Endometrial microvascular endothelial cells (primary cell): ENCODE measurements around the gene ZCCHC4. TPM values are rescaled to one million over a fixed set of nuclear protein-coding genes. Genes with fewer than 3 reads are reported as not detected.
"Not testable (repeated sequence)": the region's sequence is repeated elsewhere in the genome, so short reads cannot be mapped to it uniquely, and the experiment has no call there.

Source experiments
- in situ Hi-C: cut with HindIII; loops from 2 replicates; pipeline ENCODE4 v1.10.0; 2017; ENCODE audit warnings: low sequenced_read_pairs, low pct_unique_long_range_greater_than_20kb; ENCODE audit errors: inconsistent ontology term
- total RNA-seq: library from RNA; depleted of rRNA; stranded (reverse); fragments of >200 nt; gene quantifications from one replicate; pipeline ENCODE4 v1.2.3, GENCODE V29; 2015; ENCODE audit errors: inconsistent ontology term

ZCCHC4 gene
- total RNA-seq, 1 donor from 2014 or later: 9.2 TPM

- in situ Hi-C loops: no loop called here
These were observed 55.7 kb downstream of the ZCCHC4 start for GRCh38 chr4:25368315-25368714.

- in situ Hi-C loops: no loop called here
These were observed 57.7 kb downstream of the ZCCHC4 start for GRCh38 chr4:25370242-25370641.

GRCh38 chr4:25372549-25372948 lies 60.0 kb downstream of the ZCCHC4 start:
- in situ Hi-C loops: not testable (repeated sequence)

GRCh38 chr4:25376754-25377571 lies 64.4 kb downstream of the ZCCHC4 start, which contains the start of gene ANAPC4:
Gene ANAPC4 (plus strand): TSS chr4:25377263. CDS start chr4:25377428, 165 bp downstream.
- in situ Hi-C loops: no loop called here

GRCh38 chr4:25377572-25378436 lies 65.2 kb downstream of the ZCCHC4 start:
- in situ Hi-C loops: no loop called here

- in situ Hi-C loops: no loop called here
These were observed 65.8 kb downstream of the ZCCHC4 start for GRCh38 chr4:25378437-25378743.

- in situ Hi-C loops: no loop called here
These were observed 67.0 kb downstream of the ZCCHC4 start for GRCh38 chr4:25379591-25379990.

GRCh38 chr4:25383647-25384046 lies 71.1 kb downstream of the ZCCHC4 start:
- in situ Hi-C loops: no loop called here

GRCh38 chr4:25386926-25387325 lies 74.4 kb downstream of the ZCCHC4 start:
- in situ Hi-C loops: no loop called here

- in situ Hi-C loops: no loop called here
These were observed 84.7 kb downstream of the ZCCHC4 start for GRCh38 chr4:25397305-25397704.

GRCh38 chr4:25399510-25399909 lies 86.9 kb downstream of the ZCCHC4 start:
- in situ Hi-C loops: no loop called here

GRCh38 chr4:25401066-25401465 lies 88.5 kb downstream of the ZCCHC4 start:
- in situ Hi-C loops: no loop called here

GRCh38 chr4:25402521-25402920 lies 89.9 kb downstream of the ZCCHC4 start:
- in situ Hi-C loops: no loop called here

GRCh38 chr4:25403699-25404098 lies 91.1 kb downstream of the ZCCHC4 start:
- in situ Hi-C loops: no loop called here

GRCh38 chr4:25405453-25405852 lies 92.9 kb downstream of the ZCCHC4 start:
- in situ Hi-C loops: no loop called here

- in situ Hi-C loops: no loop called here
These were observed 93.6 kb downstream of the ZCCHC4 start for GRCh38 chr4:25406081-25406692.

- in situ Hi-C loops: no loop called here
These were observed 98.4 kb downstream of the ZCCHC4 start for GRCh38 chr4:25410820-25411529.

- in situ Hi-C loops: no loop called here
These were observed 100.7 kb downstream of the ZCCHC4 start for GRCh38 chr4:25413261-25413660.

GRCh38 chr4:25417014-25417413 lies 104.4 kb downstream of the ZCCHC4 start:
- in situ Hi-C loops: no loop called here
